HG03103 (cell line): Measurements from ENCODE around the gene WNT8B.
A peak's percentile ranks its signal among the peaks of the same experiment; 100 is the strongest.

ENCODE experiments used
- ATAC-seq: cut with Tn5 transposase; IDR thresholded peaks from one replicate; pipeline ENCODE4 v1.9.1; 2021; ENCODE audit warnings: low read depth; ENCODE audit not compliant: unreplicated experiment

The WNT8B gene

DNA sequence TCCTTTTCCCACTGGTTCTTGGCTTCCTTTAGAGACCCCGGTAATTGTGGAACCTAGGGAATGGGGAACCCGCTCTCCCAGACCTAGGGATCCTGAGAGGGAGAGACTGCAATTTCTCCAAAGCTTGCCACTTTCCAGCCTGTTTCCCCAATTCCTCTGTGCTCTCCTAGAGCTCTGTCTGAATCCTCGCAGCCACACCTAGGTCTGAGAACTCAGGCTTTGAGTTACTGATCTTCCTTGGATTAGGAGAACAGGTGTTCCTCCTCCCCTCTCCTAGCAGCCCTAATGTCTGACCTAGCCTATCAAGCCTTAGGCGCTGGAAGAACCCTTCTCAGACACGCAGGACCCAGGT is 20.0 kb downstream of the WNT8B start:
- no peak for ATAC-seq

DNA sequence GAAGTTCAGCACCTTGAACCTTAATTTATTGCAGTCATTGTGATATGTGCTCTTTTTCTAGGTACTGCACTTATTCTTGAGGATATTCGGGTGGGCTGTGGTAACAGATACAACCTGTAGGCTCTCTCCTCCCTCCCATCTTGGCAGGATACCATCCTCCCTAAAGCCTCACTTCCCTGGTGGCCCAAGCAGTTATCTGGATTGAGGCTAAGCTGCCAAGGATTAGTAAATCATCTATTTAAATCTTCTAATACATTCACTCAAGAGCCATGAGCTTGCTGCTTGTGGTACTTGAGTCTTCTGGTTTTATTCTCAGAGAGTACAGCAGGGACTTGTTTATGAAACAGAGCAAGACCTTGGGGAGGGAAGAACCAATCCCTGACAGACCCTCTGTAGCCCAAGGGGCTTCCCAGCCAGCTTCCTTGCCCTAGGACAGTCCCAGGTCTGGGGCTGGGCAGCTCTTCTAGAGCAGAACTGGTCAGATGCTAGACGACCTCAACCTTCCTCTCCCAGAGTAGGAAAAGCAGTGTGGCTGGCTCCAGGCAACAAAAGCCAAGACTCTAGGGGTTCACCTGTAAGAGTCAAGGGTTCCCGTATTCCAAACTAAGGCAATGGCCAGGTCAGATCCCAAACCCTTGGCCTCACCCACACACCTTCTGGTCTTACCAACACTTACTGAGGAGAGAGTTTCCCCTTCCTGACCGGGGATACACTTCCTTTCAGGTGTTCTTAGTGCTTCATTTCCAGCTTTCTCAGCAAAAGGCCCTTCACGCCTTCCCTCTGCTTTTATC is 21.3 kb downstream of the WNT8B start:
- ATAC-seq: no peak

DNA sequence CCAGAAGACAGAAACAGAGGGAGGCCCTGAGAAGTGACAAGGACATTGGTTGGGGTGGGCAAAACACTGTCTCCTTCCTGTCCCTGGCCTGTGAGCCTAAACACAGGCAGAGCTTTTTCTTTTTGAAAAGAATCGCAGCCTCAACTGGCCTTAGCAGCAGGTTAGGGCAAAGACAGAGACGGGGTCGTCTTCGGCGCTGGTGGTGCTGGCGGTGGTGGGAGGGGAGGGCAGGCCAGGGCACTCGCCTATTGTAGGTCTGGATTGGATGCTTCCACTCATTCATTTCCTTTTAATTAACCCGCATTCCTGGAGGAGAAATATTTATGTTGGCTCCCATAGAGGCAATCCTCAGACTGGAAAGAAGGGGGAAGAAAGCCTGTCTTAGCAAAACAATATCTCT is 22.6 kb downstream of the WNT8B start:
- no peak for ATAC-seq

DNA sequence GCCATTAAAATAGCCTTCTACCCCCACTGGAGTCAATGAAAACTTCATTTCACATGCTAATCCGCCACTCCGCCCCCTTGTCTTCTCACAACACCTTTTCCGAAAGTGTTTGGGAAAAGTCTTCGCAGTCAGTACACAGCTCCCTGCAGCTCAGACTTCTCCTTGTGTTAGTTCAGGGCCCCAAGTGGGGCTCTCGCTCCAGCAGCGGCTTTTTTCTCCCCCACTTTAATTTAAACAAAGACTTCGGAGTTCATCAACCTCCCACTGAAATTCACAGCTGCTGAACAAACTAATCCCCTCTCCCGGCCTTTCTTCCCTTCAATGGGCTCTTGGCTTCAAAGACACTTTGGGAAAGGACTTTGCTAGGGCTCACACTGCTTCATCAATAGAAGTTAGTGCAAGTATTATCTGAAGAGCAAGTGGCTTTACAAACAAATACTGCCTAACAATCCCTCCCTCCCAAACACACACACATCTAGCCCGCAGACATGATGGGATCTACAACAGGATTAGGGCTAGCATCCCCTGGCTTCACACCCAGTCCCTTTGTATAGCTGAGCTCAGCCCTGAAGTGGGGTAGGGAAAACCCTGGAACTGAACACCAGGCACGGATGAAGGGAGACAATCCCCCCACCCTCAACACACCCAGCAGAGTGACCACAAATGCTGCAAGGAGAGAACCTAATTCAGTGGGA is 23.1 kb downstream of the WNT8B start:
- no peak for ATAC-seq

DNA sequence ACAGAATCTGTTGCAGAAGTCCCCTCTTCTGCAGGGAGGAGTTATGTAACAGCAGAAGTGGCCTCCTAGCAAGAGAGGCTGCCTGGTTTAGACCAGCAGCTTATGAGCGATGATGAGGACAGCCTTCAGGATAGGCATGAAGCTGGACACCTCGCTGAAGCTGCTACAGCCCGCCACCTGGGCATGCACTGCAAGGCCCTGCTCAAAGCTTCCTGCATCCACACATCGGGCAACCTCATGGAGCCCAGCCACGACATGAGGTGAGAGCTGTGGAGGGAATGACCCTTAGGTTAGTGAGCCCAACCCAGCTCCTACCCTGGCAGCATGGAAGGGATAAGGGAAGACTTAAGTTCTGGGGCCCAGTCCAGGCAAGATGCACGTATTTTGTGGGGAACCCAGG is 24.7 kb downstream of the WNT8B start:
- ATAC-seq: no peak

DNA sequence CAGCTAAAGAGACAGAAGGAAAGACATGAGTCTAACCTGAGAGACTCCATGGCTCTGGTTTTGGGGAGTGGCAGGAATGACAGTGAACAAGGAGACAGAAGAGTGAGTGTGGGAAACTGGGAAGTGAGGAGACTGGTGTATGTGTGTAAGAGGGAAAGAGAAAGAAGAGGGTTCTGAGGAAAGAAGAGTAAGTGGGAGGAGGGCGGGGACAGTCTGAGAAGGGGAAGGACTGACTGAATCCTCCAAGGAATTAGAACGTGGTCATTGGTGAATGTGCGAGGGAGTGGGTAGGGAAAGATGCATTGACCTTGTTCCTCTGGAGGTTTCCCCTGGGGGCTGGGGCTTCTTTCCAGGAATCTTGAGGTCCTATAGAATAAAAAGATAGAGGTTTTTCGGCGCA is 26.6 kb downstream of the WNT8B start:
- no peak for ATAC-seq

DNA sequence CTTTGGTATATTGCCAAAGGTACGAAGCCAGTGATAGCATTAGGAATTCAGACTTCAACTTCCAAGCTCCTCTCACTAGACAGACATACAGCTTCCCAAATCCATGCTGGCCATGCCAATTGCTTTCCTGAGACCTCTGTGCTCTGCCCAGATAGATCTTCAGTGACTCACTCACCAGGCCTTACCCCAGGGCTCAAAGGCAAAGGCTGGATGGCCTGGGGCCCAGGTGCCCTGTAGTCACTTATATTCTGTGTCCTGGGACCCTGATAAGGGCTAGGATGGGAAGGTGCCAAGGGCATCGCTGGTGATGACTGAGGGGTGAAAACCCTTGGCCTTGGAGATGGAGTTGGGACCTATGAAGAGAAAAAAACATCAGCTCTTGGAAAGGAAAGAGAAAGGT is 27.7 kb downstream of the WNT8B start:
- ATAC-seq: no peak

DNA sequence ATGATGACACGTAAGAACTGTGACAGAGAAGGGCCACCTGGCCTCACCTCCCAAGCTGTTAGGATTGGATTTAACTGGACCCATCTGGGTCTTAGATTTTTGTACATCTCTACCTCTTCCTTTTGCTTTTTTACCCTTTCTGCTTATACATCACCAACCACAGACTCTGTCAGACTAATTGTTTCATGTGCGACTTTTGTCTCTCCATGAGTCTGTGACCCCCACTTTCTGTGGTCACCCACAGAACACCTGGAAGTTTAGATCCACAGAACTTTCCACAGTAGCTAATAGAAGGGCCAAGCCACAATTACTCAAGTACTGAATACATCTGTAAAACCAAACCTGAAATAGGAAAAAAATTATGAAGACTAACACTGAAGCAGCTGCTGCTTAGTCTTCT is 33.8 kb downstream of the WNT8B start:
- no peak for ATAC-seq

DNA sequence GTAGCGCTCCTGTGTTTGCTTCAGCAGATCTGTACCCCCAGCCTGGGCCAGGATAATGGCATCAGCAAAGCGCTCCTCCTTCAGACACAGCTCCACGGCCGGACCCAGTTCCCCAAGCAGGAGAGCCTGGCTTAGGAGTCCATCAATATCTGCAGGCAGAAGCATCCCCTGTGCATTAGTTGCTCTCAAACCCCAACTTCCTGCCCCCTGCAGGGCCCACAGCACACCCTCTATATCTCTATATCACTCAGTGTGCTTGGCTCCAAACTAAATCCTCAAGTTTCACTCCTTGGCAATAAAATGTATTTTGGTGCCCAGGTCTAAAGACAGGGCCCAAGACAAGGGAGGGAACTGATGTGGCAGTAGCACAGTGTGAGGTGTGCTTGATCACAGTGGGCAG is 35.2 kb downstream of the WNT8B start:
- ATAC-seq: no peak

DNA sequence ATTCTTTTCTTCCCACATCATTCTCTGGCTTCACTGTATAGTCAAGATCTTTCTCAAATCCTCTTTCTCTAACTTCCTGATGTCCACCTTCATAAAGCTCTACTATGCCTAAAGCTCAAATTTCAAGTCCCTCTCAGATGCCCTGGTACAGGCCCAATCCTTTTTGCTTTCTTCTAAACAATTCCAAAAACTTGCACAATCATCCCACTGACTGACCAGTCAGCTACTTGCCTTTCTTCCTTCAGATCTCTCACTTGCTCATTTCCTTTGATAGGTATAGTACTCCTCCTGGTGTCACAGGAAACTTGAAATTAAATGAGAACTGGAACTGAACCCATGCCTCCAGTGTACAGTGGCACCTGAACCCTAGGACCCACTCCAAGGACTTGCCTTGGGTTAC is 38.6 kb downstream of the WNT8B start:
- ATAC-seq: no peak

DNA sequence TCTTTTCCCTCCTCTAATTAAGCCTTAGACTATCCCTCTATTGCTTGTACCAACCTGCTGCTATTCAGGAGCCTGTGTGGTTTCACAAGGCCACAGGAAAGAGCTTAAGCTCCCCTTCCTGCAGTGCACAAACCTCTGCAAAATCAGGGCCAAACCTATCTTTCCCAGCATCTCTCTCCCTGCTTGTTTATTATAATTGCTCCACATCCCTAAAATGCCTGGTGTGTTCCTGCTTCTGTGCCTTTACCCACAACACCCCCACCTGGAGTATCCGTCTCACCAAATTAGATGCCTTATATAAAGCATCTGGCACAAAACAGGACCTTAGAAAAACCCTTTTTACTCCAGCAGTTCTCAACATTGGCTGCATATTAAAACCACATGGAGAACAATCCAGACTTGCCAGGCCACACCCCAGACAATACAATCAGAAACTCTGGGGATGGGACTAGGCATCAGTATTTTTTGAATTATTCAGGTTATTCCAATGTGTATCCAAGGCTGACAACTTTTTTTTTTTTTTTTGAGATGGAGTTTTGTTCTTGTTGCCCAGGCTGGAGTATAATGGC is 40.2 kb downstream of the WNT8B start:
- ATAC-seq: no peak

DNA sequence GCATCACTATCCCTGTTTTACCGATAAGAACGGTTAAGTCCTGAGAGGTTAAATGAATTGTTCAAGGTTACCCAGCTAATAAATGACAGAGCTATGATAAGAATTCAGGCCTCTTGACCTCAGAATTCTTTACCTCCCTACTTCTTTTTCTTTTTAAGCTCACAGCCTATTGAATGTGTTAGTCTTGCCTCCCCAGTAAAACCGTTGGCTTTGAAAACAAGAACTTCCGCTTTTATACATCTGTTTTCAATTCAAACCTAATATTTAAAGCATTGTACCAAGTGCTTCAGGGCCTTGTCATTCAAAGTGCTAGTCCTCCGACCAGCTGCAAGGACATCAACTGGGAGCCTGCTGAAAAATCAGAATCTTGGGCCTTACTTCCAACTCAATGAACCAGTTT is 41.3 kb downstream of the WNT8B start:
- ATAC-seq: no peak

DNA sequence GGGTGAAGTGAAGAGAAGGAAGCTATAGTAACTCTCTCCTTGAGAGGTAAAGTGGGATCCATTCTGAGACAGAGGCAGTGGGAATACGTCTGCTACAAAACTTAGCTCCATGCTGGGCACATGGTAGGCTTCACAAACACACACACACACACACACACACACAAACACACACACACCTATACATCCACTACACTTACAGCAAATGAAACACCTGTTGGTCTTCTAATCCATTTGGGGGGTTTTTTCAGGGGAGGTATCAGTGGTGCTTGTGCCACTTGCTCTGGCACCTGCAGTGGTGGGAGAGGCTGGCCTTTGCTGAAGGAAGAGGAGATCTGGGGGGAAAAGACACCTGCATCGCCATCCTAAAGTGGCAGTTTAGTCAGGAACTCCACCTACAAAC is 42.4 kb downstream of the WNT8B start:
- no peak for ATAC-seq

DNA sequence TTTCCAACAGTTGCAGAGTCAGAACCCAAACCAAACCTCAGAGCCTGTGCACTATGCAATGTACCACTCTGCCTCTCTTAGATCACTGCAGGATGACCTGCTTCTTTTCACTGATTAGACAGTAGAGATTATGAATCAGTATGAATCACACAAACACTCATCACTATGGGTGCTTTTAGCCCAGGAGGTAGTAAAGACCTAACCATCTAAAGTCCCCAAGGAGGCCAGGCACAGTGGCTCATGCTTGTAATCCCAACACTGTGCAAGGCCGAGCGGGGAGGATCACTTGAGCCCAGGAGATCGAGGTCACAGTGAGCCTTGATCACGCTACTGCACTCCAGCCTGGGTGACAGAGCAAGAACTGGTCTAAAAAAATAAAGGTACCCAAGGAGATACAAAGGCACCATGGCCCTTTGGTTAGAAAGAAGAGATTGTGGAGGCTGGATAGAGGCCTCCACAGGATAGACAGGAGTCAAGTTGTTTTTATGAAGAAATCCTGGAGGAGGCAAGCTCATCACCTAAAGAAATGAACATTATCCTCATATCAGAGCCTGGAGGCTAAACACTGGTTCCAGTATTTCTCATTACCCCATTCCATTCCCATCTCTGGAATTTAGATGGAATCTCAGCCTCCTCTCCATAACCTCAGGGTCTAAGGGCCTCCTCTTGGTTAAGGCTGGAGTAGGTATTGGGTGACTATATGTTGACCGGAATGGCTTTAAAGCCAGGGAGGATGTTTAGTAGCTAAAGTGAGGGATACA is 44.0 kb downstream of the WNT8B start:
- ATAC-seq: no peak

DNA sequence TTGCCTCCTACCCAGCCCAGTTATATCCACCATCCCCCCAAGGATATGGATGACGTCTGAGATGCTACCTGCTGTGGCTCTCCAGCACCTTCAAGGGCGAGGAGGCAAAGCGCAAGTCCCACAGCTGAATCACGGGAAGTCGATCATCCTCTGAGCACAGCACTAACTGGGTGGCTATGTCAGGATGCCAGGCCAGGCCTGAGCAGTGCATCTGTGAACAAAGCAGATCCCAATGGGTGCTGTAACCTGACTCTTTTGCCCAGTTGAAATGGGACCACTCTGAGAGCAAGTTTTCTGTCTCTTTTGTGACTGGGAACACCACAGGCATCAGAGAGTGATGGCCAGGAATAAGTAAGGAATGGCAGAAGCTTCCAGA is 44.5 kb downstream of the WNT8B start:
- no peak for ATAC-seq

DNA sequence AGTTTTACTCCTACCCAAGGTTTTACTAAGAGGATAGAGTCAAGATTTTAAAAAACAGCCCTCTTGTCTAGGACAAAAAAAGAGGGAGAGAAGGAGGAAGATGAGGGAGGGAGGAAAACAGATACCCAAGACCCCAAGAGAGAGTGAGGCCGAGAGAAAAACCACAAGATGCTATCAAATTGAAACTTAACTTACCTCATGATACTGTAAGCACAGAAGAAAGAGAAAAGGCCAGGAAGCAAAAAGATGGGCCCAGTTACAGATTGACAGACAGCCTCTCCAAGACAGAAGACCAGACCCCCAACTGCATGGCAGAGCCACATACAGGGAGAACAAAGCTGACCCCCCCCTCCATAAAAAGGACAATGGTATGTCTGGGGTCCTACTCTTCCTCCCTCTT is 45.5 kb downstream of the WNT8B start:
- ATAC-seq: no peak

DNA sequence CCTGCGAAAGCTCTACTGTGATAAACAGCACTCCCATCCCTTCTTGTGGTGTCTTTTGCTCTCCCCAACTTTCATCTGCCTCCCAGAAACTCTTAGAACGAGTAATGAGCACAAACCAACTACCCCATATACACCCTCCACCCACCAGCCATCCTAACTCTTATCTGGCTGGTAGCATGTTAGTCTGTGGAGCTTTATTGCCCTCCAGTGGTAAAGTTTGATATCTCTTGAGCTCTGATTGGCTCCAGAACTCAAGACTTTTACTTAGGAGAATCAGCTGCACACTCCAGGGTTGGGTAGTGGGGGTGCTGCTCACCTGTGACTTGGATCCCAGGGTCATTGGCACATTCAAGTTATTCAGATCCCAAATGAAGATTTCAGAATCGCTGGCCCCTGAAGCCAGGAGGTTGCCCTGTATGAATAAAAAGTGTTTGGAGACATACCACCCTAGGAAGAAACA is 45.9 kb downstream of the WNT8B start:
- peak; percentile 68 for ATAC-seq

DNA sequence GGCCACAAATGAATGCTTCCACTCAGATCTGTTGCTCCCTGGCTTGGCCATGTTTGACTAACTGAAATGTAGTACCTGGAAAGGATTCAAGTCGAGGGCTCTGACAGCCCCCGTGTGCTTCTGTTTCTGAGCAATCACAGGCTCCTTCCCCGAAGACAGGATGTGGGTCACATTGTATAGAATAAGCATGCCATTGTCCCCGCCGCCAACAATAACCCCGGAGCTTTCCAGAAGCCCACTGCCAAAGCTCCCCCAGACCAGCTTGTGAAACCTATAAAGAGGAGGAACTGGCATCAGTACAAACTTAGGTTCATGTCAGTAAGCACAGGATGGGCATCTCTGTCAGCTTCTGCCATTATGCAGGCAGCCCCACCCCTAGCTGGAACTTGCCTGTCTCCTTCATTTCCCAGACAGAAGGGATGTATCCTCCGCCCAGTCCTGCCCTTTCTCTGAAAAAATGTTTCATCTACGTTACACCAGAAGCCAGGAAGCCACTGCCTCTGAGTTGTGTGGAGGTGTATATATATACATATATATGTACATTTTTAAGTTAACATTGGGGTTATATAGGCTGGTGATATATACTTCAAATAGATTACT is 46.5 kb downstream of the WNT8B start:
- ATAC-seq: no peak

DNA sequence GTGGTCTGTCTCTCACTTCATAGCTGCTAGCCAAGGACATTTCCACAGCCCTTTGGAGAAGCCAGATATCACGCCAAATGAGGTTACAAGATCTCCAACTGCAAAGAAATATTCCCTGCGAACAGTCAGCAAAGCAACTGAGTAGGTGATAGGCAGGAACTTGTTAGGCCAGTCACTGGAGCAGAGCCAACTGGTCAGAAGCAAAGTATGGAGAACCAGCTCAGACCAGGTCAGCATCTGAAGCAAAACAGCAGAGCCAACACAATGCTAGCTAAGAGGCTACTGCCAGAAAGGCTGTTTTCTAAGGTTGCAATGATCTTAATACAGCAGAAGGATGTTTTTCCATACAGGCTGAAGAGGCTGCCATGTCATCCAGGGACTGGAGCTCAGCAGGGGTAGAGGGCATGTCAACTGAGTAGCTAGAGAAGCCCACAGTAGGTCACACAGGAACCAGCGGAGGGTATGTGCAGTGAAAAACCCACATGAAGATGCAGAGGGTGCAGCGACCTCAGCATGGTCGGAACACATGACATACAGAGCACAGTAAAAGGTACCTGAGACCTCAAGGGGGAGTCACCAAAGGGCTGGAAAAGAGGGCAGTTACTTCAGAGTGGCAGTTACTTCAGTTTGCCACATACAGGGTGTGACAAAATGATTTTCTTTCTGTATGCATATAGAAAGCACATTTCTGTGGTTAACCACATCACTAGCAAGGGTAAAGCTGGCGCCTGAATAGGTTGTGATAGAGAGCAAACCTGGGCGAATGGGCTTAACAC is 47.9 kb downstream of the WNT8B start:
- no peak for ATAC-seq

DNA sequence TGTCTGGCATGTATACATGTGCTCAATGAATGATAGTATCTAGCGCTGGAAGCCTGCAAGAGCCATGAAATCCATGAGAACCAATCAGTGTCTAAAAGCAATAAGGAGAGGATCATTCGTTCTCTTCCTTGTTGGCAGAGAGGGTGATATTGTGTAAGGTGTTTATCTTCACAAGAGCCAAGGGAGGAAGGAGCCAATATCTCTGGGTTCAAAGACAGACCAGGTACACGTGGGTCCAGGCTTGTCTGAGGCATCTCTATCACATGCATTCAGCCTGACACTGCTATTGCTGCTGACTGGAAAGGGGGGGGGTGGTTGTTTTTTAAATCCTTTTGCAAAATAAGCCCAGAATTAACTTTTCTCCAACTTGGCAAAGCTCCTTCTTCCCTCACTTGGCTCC is 52.8 kb downstream of the WNT8B start:
- no peak for ATAC-seq
